ENCODE data around the gene DSG2.

The DSG2 gene

GRCh38 chr18:31590570-31590969 lies 92.6 kb downstream of the DSG2 start:
- no peak for DNase-seq (ENCODE audit: low spot score)

GRCh38 chr18:31591113-31591512 lies 93.1 kb downstream of the DSG2 start:
- DNase-seq (ENCODE audit: low spot score), result no peak

- DNase-seq (ENCODE audit: low spot score), result no peak
These were observed 93.7 kb downstream of the DSG2 start, which contains the start of gene TTR for GRCh38 chr18:31591628-31592027. TTR (plus strand) TSS chr18:31591877; CDS start chr18:31591903, 26 bp downstream.

- DNase-seq (ENCODE audit: low spot score), result no peak
These were observed 94.7 kb downstream of the DSG2 start for GRCh38 chr18:31592506-31593157.

GRCh38 chr18:31595121-31595771 lies 97.3 kb downstream of the DSG2 start:
- no peak for DNase-seq (ENCODE audit: low spot score)

GRCh38 chr18:31596081-31596872 lies 98.3 kb downstream of the DSG2 start:
- DNase-seq (ENCODE audit: low spot score), result no peak

GRCh38 chr18:31598021-31598805 lies 100.2 kb downstream of the DSG2 start:
- no peak for DNase-seq (ENCODE audit: low spot score)

Measured in Ammon's horn (tissue), 1 donor.